Measurements from ENCODE around the gene C1QL1. TPM values are rescaled to one million over a fixed set of nuclear protein-coding genes. Genes with fewer than 3 reads are reported as not detected.

C1QL1 gene
- total and polyA plus RNA-seq, 2 experiments from 2014 or later = 25.2 to 38.6 TPM

DNA sequence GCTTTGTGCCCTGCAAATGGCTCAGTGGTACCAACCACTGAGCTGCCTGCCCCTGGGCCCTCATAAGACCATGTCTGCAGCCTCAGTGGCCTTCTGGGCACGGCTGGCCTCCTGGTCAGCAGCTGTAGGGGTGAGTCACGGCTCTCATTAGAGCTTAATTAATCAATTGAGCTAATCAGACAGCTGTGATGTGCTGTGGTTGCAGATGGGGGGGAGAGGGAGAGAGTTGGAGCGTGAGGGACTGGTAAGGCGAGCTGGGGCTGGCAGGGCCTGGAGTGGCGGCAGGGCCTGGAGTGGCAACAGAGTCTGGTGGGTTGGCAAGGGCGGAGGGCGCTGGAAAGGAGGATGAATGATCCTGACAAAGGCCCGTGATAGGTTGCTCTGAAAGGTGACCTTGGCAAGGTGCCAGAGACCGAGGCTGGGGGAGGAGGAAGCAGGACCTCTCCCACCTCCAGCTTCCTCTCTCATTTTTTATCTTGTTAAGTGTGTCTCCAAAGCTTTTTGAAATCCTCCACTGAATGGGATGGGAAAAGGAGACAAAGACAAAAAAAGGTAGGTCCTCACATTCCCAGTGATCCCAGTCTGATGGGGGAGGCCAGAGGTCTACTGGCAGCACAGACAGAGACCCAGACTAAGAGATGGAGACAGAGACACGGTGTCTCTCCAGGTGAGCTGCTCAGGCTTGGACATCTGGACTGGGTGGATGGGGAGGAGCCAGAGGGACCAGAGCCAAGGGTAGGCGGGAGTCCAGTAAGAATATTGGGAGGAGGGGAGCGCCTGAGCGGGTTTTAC is 41.8 kb upstream of the C1QL1 start:
- H3K9me3 ChIP-seq (ENCODE audit: low read depth) = no peaks in the 10 kb centered on the region
- H3K4me3 ChIP-seq = no peak overlapping the region
- no peak overlapping the region for H3K27ac ChIP-seq
- no peak for DNase-seq (ENCODE audit: low read depth in 1 of 2, low spot score in 1 of 2)
- H3K4me1 ChIP-seq (ENCODE audit: low read depth) = peaks cover 13% of the 10 kb centered on the region
- no peaks in the 10 kb centered on the region for H3K27me3 ChIP-seq
- TF ChIP-seq, protein P1, sequence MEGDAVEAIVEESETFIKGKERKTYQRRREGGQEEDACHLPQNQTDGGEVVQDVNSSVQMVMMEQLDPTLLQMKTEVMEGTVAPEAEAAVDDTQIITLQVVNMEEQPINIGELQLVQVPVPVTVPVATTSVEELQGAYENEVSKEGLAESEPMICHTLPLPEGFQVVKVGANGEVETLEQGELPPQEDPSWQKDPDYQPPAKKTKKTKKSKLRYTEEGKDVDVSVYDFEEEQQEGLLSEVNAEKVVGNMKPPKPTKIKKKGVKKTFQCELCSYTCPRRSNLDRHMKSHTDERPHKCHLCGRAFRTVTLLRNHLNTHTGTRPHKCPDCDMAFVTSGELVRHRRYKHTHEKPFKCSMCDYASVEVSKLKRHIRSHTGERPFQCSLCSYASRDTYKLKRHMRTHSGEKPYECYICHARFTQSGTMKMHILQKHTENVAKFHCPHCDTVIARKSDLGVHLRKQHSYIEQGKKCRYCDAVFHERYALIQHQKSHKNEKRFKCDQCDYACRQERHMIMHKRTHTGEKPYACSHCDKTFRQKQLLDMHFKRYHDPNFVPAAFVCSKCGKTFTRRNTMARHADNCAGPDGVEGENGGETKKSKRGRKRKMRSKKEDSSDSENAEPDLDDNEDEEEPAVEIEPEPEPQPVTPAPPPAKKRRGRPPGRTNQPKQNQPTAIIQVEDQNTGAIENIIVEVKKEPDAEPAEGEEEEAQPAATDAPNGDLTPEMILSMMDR (IDR thresholded peaks at IDR 0.05; ENCODE audit: low read depth, low read length) = no peak
- no peaks in the 10 kb centered on the region for H3K36me3 ChIP-seq

DNA sequence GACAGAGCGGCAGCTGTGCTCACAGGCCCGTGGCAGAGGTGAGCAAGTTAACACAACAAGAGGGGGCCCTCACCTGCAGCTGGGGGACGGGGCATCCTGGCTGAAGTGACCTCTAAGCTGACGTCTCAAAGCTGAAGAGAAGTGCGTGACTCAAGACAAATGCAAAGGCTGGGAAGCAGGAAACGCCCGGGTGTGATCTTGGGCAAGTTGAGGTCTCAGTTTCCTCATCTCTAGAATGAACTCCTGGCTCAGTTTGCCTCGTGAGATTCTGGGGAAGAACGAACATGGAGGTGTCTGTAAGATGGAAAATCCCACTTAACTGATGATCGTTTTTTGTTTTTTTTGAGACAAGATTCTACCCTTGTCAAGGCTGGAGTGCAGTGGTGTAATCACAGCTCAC is 40.1 kb upstream of the C1QL1 start:
- no peaks in the 10 kb centered on the region for H3K36me3 ChIP-seq
- peaks cover 16% of the 10 kb centered on the region for H3K4me1 ChIP-seq (ENCODE audit: low read depth)
- H3K27ac ChIP-seq = no peak overlapping the region
- no peak overlapping the region for H3K4me3 ChIP-seq
- H3K9me3 ChIP-seq (ENCODE audit: low read depth) = no peaks in the 10 kb centered on the region
- no peak for DNase-seq (ENCODE audit: low read depth in 1 of 2, low spot score in 1 of 2)
- H3K27me3 ChIP-seq = no peaks in the 10 kb centered on the region
- TF ChIP-seq, protein P1 (IDR thresholded peaks at IDR 0.05; ENCODE audit: low read depth, low read length) = no peak

DNA sequence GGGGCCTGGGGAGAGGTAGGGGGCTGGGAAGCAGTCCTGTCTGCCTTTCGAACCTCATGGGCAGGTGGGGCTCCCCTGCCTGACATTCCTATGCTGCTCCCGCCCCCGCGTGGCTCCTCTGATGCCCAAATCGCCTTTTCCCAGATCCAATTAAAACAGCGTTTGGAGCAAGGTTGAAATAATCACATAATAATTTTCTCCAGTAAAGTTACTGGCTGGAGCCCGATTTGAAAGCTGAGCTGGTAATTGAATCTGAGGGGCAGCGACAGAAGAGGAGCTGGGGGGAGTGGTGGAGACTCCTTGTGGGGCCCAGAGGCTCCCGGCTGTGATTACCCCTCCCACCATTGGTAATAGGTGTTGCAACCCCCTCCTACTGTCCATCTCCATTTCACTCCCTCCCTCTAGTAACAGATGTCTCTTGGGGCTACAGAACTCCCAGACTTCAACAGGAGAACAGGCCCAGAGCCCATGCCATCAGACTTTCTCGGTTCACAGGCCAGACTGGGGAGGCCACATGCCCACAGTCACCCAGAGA is 38.9 kb upstream of the C1QL1 start:
- H3K27ac ChIP-seq = no peak overlapping the region
- no peaks in the 10 kb centered on the region for H3K27me3 ChIP-seq
- H3K9me3 ChIP-seq (ENCODE audit: low read depth) = no peaks in the 10 kb centered on the region
- peaks cover 12% of the 10 kb centered on the region for H3K4me1 ChIP-seq (ENCODE audit: low read depth)
- H3K4me3 ChIP-seq = no peak overlapping the region
- DNase-seq (ENCODE audit: low read depth in 1 of 2, low spot score in 1 of 2) = no peak
- TF ChIP-seq, protein P1 (IDR thresholded peaks at IDR 0.05; ENCODE audit: low read depth, low read length) = no peak
- H3K36me3 ChIP-seq = no peaks in the 10 kb centered on the region

DNA sequence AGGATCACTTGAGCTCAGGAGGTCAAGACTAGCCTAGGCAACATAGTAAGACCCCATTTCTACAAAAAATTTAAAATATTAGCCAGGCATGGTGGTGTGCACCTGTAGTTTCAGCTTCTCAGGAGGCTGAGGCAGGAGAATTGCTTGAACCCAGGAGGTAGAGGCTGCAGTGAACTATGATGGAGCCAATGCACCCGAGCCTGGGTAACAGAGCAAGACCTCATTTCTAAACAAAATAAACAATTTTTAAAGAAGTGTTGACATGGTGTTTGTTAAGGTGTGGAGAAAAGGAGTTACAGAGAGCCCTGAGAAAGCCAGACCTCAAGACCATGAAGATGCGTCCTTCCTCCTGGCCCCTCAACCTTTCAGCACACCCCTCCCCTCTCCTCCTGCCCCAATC is 37.6 kb upstream of the C1QL1 start:
- no peaks in the 10 kb centered on the region for H3K27me3 ChIP-seq
- no peak overlapping the region for H3K4me3 ChIP-seq
- H3K9me3 ChIP-seq (ENCODE audit: low read depth) = no peaks in the 10 kb centered on the region
- no peak for DNase-seq (ENCODE audit: low read depth in 1 of 2, low spot score in 1 of 2)
- H3K36me3 ChIP-seq = no peaks in the 10 kb centered on the region
- TF ChIP-seq, protein P1 (IDR thresholded peaks at IDR 0.05; ENCODE audit: low read depth, low read length) = no peak
- H3K4me1 ChIP-seq (ENCODE audit: low read depth) = peaks cover 16% of the 10 kb centered on the region
- no peak overlapping the region for H3K27ac ChIP-seq

DNA sequence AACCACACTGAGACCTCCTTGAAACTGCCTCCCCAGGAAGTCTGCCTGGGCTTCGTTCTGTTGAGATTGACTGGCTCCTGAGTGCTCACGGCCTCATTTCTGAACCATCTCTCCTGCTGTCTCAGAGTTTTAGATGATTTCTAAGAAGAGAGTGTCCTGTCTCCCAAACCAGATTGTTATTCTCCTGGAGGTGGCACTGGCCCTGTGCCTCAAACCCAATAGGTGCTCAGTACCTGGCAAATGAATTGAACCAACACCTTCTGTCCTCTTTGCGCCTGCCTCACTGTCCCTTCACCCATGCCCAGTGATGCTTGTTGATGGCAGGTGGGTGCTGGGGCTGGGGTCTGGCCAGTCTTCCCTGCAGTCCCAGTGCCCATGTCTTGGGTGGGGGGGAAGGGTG is 36.3 kb upstream of the C1QL1 start:
- no peak overlapping the region for H3K27ac ChIP-seq
- TF ChIP-seq, protein P1 (IDR thresholded peaks at IDR 0.05; ENCODE audit: low read depth, low read length) = no peak
- H3K9me3 ChIP-seq (ENCODE audit: low read depth) = no peaks in the 10 kb centered on the region
- H3K4me1 ChIP-seq (ENCODE audit: low read depth) = peaks cover 16% of the 10 kb centered on the region
- no peaks in the 10 kb centered on the region for H3K36me3 ChIP-seq
- no peaks in the 10 kb centered on the region for H3K27me3 ChIP-seq
- no peak for DNase-seq (ENCODE audit: low read depth in 1 of 2, low spot score in 1 of 2)
- H3K4me3 ChIP-seq = no peak overlapping the region
